HCT116 (cell line): Measurements from ENCODE around the gene RASSF5. TPM values are rescaled to one million over a fixed set of nuclear protein-coding genes. Genes with fewer than 3 reads are reported as not detected.
A peak's percentile ranks its signal among the peaks of the same experiment; 100 is the strongest.

Experiments used
- ATAC-seq: fragments of 200-7000 bp; cut with Tn5 transposase; 2 replicates; pipeline ENCODE4 v1.9.1; 2020; ENCODE audit warnings: mild to moderate bottlenecking, moderate library complexity
- BruUV-seq: library from RNA; stranded (reverse); fragments of 400-500 nt; replicated peaks from 2 replicates; lab custom pipeline; 2021; lab: Mats Ljungman, UMichigan
- CTCF ChIA-PET: fragments of 300-600 bp; sonication (Branson Sonifier 250); formaldehyde crosslinking; loops from one replicate; lab custom pipeline; 2021; ENCODE audit warnings: antibody characterized with exemption; lab: Charles Lee
- POLR2A ChIA-PET: fragments of 300-600, 350-600 bp; sonication (Branson Sonifier 250); formaldehyde crosslinking; loops from one replicate; lab custom pipeline; 2021; ENCODE audit warnings: antibody characterized with exemption; lab: Charles Lee
- RAD21 ChIA-PET, 2 experiments: fragments of 300-600 bp; sonication (Branson Sonifier 250); formaldehyde crosslinking; loops; one replicate each; lab custom pipeline; 2023; ENCODE audit warnings: low total read pairs in 2 of 2; ENCODE audit not compliant: uncharacterized antibody in 2 of 2, unreplicated experiment in 2 of 2, low non-redundant PET in 1 of 2; lab: Charles Lee
- DNase-seq: peaks from one replicate; pipeline ENCODE4 v3.0.0-alpha.2; 2010; ENCODE audit warnings: low read depth, low spot score
- H2AFZ ChIP-seq: fragments of 200-600 bp; shearing (Covaris generic), sonication (generic); 2 replicates; pipeline ENCODE4 v1.6.1; 2017; ENCODE audit warnings: low read depth, mixed run types, mixed read lengths, antibody characterized with exemption, low read length; ENCODE audit not compliant: poor library complexity, severe bottlenecking
- H3K27ac ChIP-seq: 2 replicates; pipeline ENCODE4 v1.5.1; 2012; ENCODE audit warnings: low read depth, low read length
- H3K27me3 ChIP-seq: fragments of 200-600 bp; sonication (generic); 2 replicates; pipeline ENCODE4 v1.6.1; 2016; ENCODE audit warnings: mixed run types, low read length, mixed read lengths; ENCODE audit not compliant: insufficient read depth
- H3K36me3 ChIP-seq, 2 experiments: fragments of 200-500 bp in 1 of 2; fragments of 200-600 bp in 1 of 2; sonication (Bioruptor generic) in 1 of 2; sonication (generic) in 1 of 2; 2 replicates each; pipeline versions ENCODE4 v1.5.1 to v1.6.1; 2014 to 2016; ENCODE audit warnings: low read length in 2 of 2, inconsistent platforms in 1 of 2, mixed read lengths in 1 of 2, mixed run types in 1 of 2; ENCODE audit not compliant: insufficient read depth in 2 of 2, control insufficient read depth in 1 of 2
- H3K4me1 ChIP-seq, 2 experiments: fragments of 200-600 bp in 1 of 2; sonication (generic) in 1 of 2; 2 replicates each; pipeline versions ENCODE4 v1.5.1 to v1.6.1; 2012 to 2017; ENCODE audit warnings: low read length in 2 of 2, inconsistent platforms in 1 of 2, mild to moderate bottlenecking in 1 of 2, mixed read lengths in 1 of 2, mixed run types in 1 of 2, moderate library complexity in 1 of 2; ENCODE audit not compliant: insufficient read depth in 2 of 2, control insufficient read depth in 1 of 2
- H3K4me2 ChIP-seq: fragments of 200-600 bp; sonication (generic); 2 replicates; pipeline ENCODE4 v1.6.1; 2017; ENCODE audit warnings: mixed run types, low read length, mixed read lengths
- H3K4me3 ChIP-seq, 2 experiments: fragments of 200-600 bp in 1 of 2; sonication (generic) in 1 of 2; replicated peaks in 1 of 2; 2 replicates each; pipeline ENCODE4 v1.5.1; 2011 to 2016; ENCODE audit warnings: low read length in 2 of 2, control low read depth in 1 of 2, low read depth in 1 of 2, mild to moderate bottlenecking in 1 of 2, mixed read lengths in 1 of 2, mixed run types in 1 of 2
- H3K79me2 ChIP-seq: fragments of 200-600 bp; sonication (generic); 2 replicates; pipeline ENCODE4 v1.6.1; 2017; ENCODE audit warnings: mild to moderate bottlenecking, mixed run types, low read length, moderate library complexity, mixed read lengths; ENCODE audit not compliant: insufficient read depth
- H3K9ac ChIP-seq: fragments of 200-600 bp; sonication (generic); 2 replicates; pipeline ENCODE4 v1.6.1; 2016; ENCODE audit warnings: low read length, mixed read lengths
- H3K9me2 ChIP-seq: fragments of 200-600 bp; sonication (generic), shearing (Covaris generic); 2 replicates; pipeline ENCODE4 v1.6.1; 2017; ENCODE audit warnings: mixed run types, mild to moderate bottlenecking, moderate library complexity; ENCODE audit not compliant: insufficient read depth
- H3K9me3 ChIP-seq, 2 experiments: fragments of 200-500 bp in 1 of 2; fragments of 200-600 bp in 1 of 2; sonication (Bioruptor generic) in 1 of 2; sonication (generic) in 1 of 2; 2 replicates each; pipeline ENCODE4 v1.6.1; 2014 to 2017; ENCODE audit warnings: low read length in 2 of 2, mixed read lengths in 2 of 2, inconsistent platforms in 1 of 2, low read depth in 1 of 2, mild to moderate bottlenecking in 1 of 2, mixed run types in 1 of 2, moderate library complexity in 1 of 2; ENCODE audit not compliant: control insufficient read depth in 1 of 2, insufficient read depth in 1 of 2
- H4K20me1 ChIP-seq: fragments of 200-600 bp; sonication (generic), shearing (Covaris generic); 2 replicates; pipeline ENCODE4 v1.6.1; 2017; ENCODE audit warnings: mixed run types, mild to moderate bottlenecking, moderate library complexity; ENCODE audit not compliant: insufficient read depth
- ATF3 ChIP-seq: IDR thresholded peaks from 2 replicates; pipeline ENCODE4 v1.6.1; 2012
- CEBPB ChIP-seq: IDR thresholded peaks from 2 replicates; pipeline ENCODE4 v1.6.1; 2012; ENCODE audit warnings: low read depth
- CTCF ChIP-seq, 3 experiments: fragments of 200-600 bp in 1 of 3; sonication (generic) in 1 of 3; IDR thresholded peaks in 2 of 3; conservative IDR thresholded peaks in 1 of 3; 2 replicates each; pipeline ENCODE4 v1.5.1; 2012 to 2017; ENCODE audit warnings: low read depth in 2 of 3, low read length in 2 of 3, antibody characterized with exemption in 1 of 3, borderline replicate concordance in 1 of 3, control low read depth in 1 of 3, mild to moderate bottlenecking in 1 of 3, mixed read lengths in 1 of 3, mixed run types in 1 of 3, moderate library complexity in 1 of 3; ENCODE audit not compliant: insufficient read depth in 1 of 3
- FOSL1 ChIP-seq: IDR thresholded peaks from 2 replicates; pipeline ENCODE4 v1.6.1; 2012; ENCODE audit warnings: low read depth
- MAX ChIP-seq: IDR thresholded peaks from 2 replicates; pipeline ENCODE4 v1.6.1; 2012
- POLR2AphosphoS5 ChIP-seq: IDR thresholded peaks from 2 replicates; pipeline ENCODE4 v1.6.1; 2011; ENCODE audit warnings: mild to moderate bottlenecking, low read depth, low read length, moderate library complexity
- RAD21 ChIP-seq: IDR thresholded peaks from 2 replicates; pipeline ENCODE4 v1.6.1; 2012; ENCODE audit warnings: low read depth, mild to moderate bottlenecking
- TCF7L2 ChIP-seq: IDR thresholded peaks from 2 replicates; pipeline ENCODE4 v1.7.0; 2011; ENCODE audit warnings: borderline replicate concordance, inconsistent platforms; ENCODE audit not compliant: insufficient read depth, insufficient read length; ENCODE audit errors: extremely low read depth
- intact Hi-C: fragments of 100-400 bp; cut with micrococcal nuclease; formaldehyde crosslinking; loops from 2 replicates; pipeline ENCODE4 v1.10.0; 2022
- total RNA-seq: library from RNA; stranded (reverse); gene quantifications from one replicate; pipeline ENCODE4 v1.2.1, GENCODE V29; 2021; ENCODE audit not compliant: unreplicated experiment

The RASSF5 gene
- total RNA-seq, 1 experiment from 2014 or later: 5.4 TPM

- CTCF ChIA-PET: interaction anchor here (0.6 to 2.2 kb wide), 15 partner anchors 8 to 437 kb away, joined by 3 to 17 read pairs (median 4); no protein-coding TSS in a partner anchor
- Histone ChIP-seq H3K9me3 (no peaks in the 10 kb centered on the region), H3K79me2 (no peaks in the 10 kb centered on the region), H3K27me3 (no peaks in the 10 kb centered on the region), H3K36me3 (no peaks in the 10 kb centered on the region), H2AFZ (peak overlapping the region; percentile 12), H3K9ac (no peak overlapping the region), H3K4me3 (no peak overlapping the region), H3K27ac (no peak overlapping the region), H3K4me1 (peaks cover 0 to 7% of the 10 kb centered on the region in 2 experiments; a peak in 2 of 4 replicates), H3K9me2 (no peaks in the 10 kb centered on the region), H3K4me2 (peak overlapping the region; percentile 12; the same call in 1 of the 2 replicates), H4K20me1 (no peaks in the 10 kb centered on the region)
- ATAC-seq (peak; percentile 98), DNase-seq (peak; percentile 37)
- intact Hi-C loops: loop anchor here (1.0 to 2.0 kb wide), 2 partner anchors 39 to 54 kb away; no protein-coding TSS in a partner anchor
- POLR2A ChIA-PET: interaction anchor here (0.7 kb wide), 1 partner anchor 31 kb away, joined by 4 read pairs; no protein-coding TSS in a partner anchor
- TF ChIP-seq FOSL1: no peak
- no peak for TF ChIP-seq TCF7L2
- TF ChIP-seq MAX: peak; percentile 81
- no peak for TF ChIP-seq ATF3
- TF ChIP-seq POLR2AphosphoS5: no peak
- TF ChIP-seq RAD21: peak; percentile 71
- peak; percentile 72 to 89 (median 86) for TF ChIP-seq CTCF (IDR thresholded peaks at IDR 0.05 in 2 of 3, conservative IDR thresholded peaks at IDR 0.05 in 1 of 3; ENCODE audit: borderline replicate concordance in 1 of 3, insufficient read depth in 1 of 3, low read depth in 2 of 3, low read length in 2 of 3)
- TF ChIP-seq CEBPB: no peak
- no TSS peak for BruUV-seq
- RAD21 ChIA-PET: no interaction called here
These were observed 37.4 kb downstream of the RASSF5 start for GRCh38 chr1:206544562-206545257.
